Measurements from ENCODE around the gene FRMD4A.
A peak's percentile ranks its signal among the peaks of the same experiment; 100 is the strongest.

Gene FRMD4A

DNA sequence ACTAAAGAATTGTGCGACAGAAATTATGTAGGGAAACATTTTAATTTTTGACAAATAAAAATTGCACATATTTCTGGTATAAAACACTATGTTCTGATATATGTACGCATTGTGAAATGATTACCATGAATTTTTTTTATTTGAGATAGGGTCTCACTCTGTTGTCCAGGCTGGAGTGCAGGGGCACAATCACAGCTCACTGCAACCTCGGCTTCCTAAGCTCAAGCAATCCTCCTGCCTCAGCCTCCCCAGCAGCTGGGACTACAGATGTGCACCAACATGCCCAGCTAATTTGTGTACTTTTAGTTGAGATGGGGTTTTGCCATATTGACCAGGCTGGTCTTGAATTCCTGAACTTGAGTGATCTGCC, 149.2 kb downstream of the FRMD4A start:
- DNase-seq: no peak

DNA sequence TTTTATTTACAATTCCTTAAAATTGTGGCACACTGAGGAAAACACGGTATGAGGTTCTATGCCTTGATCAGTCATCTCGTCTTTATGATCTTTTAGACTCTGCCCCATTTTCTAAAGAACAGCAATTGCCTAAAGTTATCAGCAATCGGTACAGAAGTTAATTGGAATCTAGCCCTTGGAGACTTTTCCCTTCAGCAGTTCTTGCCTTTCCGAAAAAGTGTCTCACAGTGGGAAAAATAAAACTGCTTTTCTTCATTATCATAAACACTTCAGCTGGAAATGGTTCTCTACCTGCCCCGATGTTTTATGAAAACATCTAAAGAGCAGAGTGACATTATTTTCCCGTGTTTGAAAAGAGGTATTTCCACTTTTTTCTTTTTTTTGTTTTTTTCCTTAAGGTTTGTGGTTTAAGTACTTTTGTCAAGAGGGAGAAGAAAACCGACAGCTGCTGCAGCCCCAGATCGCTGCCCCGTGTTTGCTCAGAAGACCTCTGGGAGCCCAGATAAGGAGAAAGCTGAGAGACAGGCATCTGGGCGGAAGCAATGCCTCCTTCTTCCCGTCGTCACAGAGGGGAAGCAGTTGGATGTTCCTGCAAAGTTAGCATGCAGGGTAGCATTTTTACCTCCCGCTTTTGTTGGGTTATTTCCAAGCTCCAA, 149.7 kb downstream of the FRMD4A start:
- no peak for DNase-seq

DNA sequence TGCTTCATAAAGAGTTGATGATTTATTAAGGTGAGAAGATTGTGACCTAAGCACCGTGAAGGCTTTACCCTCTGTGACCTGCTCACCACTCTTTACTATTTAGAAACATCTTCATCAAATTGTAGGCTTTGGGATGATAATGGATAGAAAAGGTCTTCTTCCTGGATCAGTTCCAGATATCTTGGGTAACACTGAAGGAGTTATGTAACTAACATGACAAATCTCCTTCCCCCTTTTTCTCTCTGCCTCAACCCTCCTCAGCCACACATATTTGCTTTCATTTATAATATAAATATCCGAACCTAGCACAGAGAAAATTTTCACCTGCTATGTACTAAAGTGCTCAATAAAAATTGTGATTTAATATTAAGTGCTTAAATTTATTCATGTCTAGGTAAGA, 151.5 kb downstream of the FRMD4A start:
- DNase-seq: no peak

DNA sequence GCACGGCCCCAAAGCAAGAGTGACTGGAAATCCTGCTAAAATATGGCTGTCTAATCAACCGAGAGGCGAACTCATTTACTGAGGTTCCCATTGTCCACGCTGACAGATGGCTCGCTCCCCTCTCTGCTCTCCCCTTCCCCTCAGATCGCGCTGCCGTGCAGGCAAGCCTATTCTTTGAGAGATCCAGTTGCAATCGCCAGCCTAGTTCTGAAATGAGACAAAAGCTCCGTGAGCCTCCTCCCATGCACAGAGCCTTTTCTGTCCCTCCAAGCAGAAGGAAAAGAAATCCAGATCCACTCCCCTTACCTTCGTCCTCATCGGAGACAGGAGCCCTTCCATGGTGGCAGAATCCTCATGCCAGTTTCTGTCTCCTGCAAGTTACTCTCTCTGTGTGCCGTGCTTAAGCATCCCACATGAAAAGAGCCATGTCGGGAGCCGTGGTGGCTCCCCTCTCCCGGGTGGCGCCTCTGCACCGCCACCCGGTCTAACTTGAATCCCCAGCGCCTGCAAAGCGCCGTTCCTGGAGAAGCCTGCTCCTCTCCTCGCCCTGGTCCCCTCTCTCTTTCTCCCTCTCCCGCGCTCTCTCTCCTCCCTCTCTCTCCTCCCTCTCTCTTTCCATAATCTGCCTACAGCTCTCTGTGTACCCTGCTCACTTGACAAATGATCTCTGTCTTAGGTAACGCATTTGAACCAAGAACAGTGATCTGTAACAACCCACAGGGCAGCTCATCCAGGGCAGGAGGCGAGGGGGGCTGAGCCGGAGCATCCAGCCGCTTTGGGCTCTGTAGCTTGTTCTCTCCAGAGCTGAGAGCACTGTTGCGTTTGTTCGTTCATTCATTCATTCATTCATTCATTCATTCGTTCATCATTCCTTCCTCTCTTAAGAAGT, 156.8 kb downstream of the FRMD4A start:
- DNase-seq: peak; percentile 22

DNA sequence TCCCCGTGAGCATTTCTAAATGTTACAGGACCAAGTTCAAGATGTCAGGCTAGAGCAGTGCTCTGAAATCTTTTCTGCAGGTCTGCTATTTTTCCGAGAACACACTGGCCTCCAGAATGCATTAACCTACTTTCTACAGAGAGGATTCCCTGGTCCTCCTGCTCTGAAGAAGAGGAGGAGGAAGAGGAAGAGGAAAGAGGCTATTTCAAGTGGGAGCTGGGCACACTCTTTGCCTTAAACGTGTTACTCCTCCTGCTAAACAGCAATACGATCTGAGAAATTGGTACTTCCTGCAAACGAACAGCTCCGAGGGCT, 157.4 kb downstream of the FRMD4A start:
- DNase-seq: no peak

DNA sequence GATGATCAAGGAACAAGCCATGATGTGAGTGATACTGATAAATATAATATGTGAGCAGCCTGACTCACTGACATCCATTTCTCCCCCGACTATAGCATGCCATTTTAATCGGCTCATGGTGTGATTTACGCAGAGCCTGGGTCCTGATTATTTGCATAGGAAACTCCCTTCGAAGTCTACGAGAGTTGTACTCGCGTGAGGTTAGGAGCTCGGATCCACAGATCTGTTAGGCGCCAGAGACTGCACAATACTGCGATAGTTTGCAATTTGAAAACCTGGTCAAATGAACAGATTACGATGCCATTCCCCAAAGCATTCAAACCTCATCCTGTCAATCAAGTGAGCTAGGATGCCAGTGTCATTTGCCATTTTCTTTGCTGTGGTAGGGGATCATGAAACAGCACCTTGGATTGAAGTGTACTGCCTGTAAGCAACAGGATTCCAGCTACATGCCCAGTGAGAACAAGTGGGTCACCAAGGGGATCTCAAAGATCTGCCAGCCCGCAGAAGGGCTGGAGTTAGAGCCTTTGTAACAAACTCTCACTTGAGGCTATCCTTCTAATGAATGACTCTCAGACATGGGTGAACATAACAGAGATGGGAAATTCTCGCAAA, 158.3 kb downstream of the FRMD4A start:
- no peak for DNase-seq

DNA sequence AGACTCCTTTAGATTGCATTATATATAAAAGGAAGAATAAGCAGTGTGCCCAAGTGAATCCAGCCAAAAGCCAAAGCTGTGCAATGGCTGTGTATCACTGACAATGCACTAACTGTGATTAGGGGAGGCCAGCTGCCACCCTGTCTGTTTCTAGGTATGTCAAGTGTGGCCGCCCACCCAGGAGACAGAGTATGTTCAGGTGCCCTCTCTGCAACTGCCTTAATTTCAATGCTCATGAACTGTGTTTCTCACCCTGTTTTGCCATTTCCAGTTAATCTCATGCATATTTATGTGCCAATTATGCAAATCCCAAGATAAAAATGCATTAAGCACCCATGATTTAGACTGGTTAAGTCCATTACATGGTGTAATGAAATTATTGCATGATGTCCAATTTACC, 159.4 kb downstream of the FRMD4A start:
- no peak for DNase-seq

DNA sequence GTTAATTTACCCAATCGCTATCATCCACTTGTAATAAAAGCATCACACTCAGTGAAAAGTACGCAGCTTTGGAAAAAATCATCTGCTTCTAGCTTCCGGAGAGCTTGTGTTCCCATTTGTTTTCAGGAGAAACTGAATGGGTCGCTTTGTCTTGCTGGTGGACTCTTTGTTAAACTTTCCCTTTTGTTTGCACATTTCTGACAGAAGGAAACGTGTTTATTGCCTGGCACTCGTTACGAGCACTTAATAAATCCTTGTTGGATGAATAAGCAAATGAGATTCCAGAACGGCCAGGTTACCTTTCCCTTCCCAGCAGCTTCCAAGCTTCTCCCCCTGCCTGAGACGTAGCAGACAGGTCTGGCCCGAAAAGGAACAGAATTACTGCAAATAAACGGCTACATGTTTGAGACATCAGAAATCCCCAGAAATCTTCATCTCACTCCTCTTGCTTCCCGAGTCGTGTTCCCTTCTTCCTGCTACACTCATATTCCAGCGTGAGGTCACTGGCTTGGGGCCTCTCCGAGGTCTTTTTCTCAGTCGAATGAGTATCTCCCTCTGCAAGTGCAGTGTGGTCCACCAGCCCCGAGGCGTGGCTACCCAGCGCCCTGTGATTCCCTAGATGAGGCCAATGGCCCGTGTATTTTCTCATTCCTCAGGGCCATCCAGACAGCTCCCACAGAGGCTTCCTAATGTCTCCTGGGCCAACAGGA, 167.2 kb downstream of the FRMD4A start:
- no peak for DNase-seq

DNA sequence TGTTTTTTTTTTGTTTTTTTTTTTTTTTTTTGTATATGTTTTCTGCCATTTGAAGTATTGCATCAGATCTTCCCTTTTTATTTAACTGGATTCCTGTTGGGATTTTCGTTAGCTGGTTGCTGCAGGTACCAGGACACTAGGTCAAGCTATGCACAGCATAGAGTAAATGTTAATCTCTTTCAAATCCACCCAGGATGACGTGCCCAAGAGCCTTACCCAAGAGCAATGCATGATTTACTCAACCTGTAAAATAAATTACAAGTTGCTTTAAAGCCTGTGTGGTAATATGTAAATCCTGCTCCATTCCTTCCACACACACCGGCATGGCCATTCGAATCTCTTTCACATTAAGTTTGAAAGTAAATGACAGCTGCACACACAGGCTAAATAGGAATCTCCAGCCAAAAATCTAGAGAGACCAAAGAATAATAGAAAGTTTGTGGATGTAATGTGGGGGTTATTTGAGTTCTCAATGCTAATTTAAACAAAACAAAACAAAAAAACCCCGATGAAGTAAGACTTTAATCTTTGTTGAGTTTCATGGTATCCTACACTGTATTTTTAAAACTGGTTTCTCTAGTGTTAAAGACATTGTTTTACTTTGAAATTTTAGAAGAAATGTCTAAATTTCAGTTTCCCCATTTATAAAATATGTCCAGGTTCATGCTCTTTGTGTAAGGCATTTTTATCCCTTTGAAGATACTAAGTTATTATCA, 167.9 kb downstream of the FRMD4A start:
- DNase-seq: no peak

DNA sequence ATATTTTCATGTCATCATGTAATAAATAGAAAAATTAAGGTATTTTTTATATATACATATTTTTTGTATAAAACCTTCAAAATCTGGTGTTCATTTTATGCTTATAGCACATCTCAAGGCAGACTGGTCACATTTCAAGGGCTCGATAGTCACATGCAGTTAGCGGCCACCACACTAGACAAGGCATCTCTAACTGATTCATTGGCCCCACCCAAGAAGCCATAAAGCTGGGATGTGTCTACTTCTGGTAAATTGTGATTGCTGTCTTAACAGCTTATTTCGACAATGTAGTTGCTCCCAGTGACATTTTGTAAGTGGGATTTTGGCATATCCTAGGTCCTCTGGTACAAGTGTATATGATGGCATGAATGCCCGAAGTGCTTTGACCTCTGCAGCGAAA, 168.7 kb downstream of the FRMD4A start:
- DNase-seq: no peak

DNA sequence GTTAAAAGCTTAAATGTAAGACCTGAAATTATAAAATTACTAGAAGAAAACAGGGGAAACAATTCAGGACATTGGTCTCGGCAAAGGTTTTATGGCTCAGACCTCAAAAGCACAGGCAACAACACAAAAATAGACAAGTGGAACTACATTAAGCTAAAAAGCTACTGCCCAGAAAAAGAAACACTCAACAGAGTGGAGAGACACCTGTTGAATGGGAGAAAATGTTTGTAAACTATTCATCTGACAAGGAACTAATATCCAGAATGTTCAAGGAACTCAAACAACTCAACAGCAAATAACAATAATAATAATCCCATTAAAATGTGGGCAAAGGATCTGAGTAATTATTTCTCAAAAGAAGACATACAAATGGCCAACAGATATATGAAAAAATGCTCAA, 170.4 kb downstream of the FRMD4A start:
- DNase-seq: no peak

DNA sequence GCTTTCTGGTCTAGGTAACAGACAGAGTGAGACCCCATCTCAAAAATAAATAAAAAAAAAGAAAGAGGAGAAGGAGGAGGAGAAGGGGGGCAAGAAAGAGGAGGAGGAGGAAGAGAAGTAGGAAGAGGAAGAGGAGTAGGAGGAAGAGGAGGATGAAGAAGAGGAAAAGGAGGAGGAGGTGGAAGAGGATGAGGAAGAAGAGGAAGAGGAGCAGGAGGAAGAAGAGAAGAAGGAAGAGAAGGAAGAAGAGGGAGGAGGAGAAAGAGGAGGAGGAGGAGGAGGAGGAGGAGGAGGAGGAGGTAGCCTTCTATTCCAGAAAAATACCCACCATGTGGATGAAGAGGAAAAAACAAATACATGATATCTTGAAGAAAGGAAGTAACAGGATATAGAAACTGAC, 172.1 kb downstream of the FRMD4A start:
- no peak for DNase-seq

DNA sequence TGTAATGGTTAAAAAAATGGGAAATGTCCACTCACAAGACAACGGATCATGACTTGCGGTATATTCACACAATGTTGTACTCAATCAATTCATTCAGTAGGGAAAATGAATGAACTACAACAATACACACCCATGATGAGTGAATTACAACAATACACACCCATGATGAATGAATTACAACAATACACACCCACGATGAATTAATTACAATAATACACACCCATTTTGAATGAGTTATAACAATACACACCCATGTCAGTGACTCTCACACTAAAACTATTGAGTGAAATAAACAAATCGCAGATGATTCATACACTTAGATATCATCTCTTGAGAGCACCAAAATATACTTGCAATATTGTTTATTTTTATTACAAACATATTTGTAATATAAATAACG, 174.6 kb downstream of the FRMD4A start:
- DNase-seq: no peak

DNA sequence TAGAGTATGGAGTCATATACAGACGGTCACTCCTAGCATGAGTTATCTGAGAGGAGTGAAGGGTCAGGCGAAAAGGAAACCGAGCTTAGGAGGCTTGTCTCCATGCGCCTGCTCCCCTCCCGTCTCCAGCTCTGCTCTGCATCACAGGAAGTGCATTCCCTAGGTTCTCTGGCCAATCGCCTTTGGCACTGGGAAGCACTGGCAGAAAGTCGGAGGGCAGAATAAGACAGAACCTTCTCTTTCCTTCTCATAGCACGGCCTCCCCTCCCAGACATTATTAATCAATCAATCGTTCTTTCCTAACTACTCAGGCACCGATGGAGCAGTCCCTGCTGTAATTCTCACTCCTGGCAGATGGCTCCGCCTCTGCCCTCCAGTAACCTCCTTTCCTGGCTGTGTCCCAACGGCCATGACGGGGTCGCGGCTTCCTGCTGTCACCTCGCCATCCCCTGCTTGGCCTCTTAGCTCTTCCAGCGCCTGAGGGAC, 177.1 kb downstream of the FRMD4A start:
- DNase-seq: peak; percentile 13

DNA sequence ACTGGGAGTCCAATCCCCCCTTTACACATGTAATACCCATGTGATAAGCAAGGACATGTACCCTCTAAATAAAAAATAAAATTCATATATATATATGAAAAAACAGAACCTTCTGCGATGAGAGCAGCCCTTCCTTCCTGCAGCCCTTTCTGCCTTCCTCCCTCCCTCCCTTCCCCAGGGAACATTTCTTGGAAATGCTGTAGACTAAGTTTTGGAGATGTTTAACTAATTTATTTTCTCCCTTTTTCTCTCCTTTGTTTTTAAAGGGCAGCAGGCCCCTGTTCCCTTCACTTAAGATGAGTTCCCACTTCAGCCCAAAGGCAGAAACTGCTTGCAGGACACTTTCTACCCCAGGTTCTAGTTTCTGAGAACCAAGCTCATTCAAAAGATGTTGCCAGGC, 179.2 kb downstream of the FRMD4A start:
- no peak for DNase-seq

DNA sequence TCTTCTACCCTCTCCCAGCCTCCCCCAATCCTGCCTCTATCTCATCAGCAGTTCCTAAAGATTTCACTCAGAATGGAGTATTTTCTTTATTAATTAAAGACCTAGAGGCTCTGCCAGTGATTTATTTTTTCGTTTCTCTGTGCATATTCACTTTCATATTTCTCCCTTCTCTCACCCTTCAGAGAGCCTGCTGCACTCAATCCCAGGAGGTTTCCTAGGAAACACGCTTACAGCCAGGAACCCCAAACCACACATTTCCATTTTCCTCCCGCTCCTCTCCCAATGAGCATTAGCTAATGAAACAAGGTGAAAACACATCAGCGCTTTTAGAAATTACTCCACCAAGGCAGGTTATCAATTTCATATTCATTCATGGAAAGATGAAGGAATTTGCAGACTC, 180.2 kb downstream of the FRMD4A start:
- DNase-seq: no peak

DNA sequence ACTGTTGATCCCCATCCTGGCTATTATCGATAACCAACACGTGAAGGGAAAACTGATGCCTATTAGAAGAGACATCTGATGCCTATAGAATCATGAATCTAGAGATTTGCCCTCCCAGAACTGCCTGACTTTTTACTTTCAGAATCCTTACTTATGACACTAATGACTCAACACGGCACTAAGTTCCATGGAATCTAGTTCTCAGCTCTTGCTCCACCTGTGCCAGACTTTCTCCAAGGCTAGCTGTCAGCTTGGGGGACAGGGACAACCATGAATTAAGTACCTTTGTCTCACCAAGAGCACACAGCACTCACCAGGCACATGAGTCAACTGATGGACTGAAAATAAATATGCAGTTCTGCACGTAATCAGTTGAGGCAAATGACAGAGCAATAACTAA, 184.2 kb downstream of the FRMD4A start:
- no peak for DNase-seq

DNA sequence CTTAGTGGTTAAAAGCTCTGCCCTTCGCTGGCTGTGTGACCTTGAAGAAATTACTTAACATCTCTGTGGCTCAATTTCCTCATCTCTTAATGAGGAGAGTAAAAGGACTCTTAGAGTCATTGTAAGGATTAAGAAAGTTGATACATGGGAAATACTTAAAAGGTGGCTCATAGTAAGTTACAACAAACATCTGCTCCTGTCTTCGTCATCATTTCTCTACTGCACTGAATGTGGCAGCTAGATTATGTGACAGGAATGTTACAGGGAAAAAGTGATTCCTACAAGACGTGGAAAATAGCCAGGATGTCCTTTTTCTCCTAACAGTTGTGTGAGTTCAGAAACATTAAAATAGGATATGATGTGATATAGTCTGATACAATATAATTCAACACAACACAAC, 184.7 kb downstream of the FRMD4A start:
- DNase-seq: no peak

DNA sequence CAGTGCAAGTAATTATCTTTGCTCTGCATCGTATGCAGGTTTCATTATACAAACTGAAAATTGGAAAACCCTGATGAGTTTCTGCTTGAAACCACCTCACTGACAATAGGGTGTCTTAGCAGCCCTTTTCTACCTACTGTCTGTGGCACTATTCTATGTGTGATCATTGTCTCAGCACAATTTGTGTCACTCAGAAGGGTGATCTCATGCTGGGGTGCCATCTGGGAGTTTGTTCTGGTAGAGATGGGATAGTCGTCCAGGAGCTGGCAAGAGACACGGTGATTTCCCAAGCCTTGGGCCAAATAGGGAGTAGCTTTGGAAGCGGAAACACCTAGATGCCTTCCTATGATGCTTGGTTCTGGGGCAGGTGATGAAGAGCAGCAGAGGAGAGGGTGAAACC, 186.3 kb downstream of the FRMD4A start:
- no peak for DNase-seq

DNA sequence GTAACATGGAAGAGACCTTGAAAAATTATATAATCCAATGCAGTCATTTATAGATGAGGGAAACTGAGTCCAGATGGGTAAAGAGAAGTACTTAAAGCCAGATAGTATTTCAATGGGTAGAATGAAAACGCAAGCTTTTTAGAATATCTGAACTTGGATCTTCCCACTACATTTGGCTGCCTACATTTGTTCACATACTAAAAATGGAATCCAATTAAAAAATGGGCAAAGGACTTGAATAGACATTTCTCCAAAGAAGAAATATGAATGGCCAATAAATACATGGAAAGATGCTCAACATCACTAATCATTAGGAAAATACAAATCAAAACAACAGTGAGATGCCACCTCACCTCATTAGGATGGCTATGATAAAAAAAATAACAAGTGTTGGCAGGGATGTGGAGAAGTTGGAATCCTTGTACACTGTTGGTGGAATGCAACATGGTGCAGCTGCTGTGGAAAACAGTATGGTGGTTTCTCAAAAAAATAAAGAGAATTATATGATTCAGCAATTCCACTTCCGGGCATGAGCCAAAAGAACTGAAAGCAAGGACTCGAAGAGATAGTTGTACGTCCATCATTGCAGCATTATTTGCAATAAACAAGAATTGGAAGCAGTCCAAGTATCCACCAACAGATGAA, 188.0 kb downstream of the FRMD4A start:
- no peak for DNase-seq

DNA sequence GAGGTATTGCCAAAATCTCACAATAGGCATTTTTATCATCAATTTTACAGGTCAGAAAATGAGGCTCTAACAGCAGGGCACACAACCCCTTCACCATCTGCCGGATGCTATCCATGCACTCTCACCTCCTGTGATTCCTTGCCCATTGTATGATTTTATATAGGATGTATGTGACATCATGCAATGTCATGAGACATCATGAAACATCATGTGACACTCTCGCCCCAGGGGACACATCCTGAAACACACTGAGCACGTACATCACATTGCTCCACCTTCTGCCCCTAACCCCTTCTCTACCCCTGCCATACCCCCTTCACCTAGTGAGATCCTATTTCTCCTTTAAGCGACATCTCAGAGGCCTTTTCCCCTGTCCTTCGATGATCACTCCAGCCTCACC, 189.4 kb downstream of the FRMD4A start:
- DNase-seq: no peak

DNA sequence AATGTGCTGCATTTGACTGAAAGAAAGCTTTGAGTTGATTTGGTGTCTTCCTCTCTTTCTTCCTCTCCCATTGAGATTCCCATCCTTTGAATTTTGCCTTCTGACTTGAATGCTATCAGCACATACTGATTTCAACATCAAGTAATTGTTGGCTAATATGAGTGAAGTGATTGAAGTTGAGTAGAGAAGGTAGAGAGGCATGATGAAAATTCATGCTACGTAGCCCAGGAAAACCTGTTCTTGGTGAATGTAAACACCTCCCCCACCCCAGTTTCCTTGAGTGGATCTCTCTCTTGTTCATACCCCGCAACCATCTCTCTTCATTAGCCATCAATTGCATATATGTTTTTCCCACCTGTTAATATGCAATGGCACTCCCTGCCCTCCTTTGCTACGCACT, 193.3 kb downstream of the FRMD4A start:
- DNase-seq: no peak

Measured in DMS 273 treated with DMSO at 0.1 percent for 48 hours (cell line).